Kidney epithelial cell (primary cell): ENCODE data around the gene WAS. TPM values are rescaled to one million over a fixed set of nuclear protein-coding genes. Genes with fewer than 3 reads are reported as not detected.
"Not testable (repeated sequence)": the region's sequence is repeated elsewhere in the genome, so short reads cannot be mapped to it uniquely, and the experiment has no call there.

Experiments used
- DNase-seq: peaks from one replicate; pipeline ENCODE4 v3.0.0-alpha.2; 2010; ENCODE audit warnings: low read depth
- H3K27me3 ChIP-seq: 2 replicates; pipeline ENCODE4 v1.6.0; 2011; ENCODE audit warnings: low read length; ENCODE audit not compliant: control insufficient read depth, insufficient read depth
- H3K36me3 ChIP-seq: 2 replicates; pipeline ENCODE4 v1.5.1; 2011; ENCODE audit warnings: low read length; ENCODE audit not compliant: control insufficient read depth, insufficient read depth
- H3K4me3 ChIP-seq: 2 replicates; pipeline ENCODE4 v1.5.1; 2011; ENCODE audit warnings: low read depth, mild to moderate bottlenecking, control low read depth, low read length
- total RNA-seq: library from RNA; depleted of rRNA; stranded (reverse); fragments of >200 nt; gene quantifications from 2 replicates; pipeline ENCODE4 v1.2.3, GENCODE V29; 2015
- TF ChIP-seq, protein P1 (sequence below): IDR thresholded peaks from 2 replicates; pipeline ENCODE4 v1.5.1; 2011; ENCODE audit warnings: mild to moderate bottlenecking, moderate library complexity, low read length, control low read depth, inconsistent platforms; ENCODE audit not compliant: insufficient read depth, poor library complexity, severe bottlenecking

WAS gene
- total RNA-seq, 1 donor from 2014 or later = 2.2 TPM

DNA sequence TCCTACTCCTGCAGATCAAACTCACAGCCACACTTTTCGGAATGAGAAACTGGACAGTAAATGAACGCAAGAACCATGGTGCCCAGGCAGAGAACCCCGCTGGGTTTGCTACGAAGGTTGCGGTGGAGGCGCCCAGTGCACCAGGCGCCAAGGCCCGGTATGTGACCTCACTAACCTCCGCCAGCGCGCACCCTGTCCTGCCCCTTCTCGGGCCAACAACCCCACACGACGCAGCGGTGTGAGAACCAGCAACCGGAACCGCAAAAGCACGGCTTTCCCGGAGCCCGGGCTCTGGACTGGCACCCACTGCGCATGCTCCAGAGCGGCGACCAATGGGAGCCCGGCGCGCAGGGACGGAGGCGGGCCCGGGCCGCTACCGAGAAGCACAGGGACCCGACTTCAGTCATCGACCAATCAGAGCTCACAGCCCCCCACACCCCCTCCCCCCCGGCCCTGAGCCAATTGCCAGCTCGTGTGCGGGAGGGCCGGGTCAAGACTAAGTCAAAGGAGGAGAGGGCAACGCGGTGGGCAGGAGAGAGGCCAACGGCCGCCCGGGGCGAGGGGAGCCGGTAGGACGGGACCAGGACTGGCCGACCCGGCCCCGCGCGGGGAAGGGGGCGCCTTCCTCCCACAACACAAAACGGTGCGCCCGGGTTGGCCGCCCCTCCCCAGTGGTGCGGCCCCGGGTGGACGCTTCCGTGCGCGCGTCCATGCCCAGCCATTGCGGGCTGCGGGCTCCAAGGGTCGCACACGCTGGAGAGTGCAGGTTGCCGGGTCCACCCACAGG is 7.3 kb upstream of the WAS start:
- Histone ChIP-seq H3K4me3 (peak overlapping the region; percentile 69), H3K36me3 (no peaks in the 10 kb centered on the region), H3K27me3 (no peaks in the 10 kb centered on the region)
- DNase-seq = peak; percentile 42
- TF ChIP-seq, protein P1, sequence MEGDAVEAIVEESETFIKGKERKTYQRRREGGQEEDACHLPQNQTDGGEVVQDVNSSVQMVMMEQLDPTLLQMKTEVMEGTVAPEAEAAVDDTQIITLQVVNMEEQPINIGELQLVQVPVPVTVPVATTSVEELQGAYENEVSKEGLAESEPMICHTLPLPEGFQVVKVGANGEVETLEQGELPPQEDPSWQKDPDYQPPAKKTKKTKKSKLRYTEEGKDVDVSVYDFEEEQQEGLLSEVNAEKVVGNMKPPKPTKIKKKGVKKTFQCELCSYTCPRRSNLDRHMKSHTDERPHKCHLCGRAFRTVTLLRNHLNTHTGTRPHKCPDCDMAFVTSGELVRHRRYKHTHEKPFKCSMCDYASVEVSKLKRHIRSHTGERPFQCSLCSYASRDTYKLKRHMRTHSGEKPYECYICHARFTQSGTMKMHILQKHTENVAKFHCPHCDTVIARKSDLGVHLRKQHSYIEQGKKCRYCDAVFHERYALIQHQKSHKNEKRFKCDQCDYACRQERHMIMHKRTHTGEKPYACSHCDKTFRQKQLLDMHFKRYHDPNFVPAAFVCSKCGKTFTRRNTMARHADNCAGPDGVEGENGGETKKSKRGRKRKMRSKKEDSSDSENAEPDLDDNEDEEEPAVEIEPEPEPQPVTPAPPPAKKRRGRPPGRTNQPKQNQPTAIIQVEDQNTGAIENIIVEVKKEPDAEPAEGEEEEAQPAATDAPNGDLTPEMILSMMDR = no peak

DNA sequence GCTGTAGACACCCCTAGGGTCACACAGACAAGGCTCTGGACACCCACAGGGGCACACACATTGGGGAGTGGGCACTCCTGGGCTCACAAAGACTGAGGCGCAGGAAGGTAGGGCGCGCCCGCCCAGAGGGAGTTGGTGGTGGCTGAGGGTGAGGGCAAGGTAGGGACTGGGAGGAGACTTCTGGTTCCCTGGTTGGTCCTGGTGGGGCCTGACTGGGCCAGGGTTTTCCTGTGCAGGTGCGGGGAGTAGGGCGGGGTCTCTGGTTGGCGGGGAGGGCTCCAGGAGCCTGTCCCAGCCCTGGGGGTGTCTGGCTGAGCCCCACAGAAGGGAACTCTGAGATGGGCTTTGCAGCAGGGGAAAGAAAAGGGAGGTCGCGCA is 6.7 kb upstream of the WAS start:
- peak overlapping the region; percentile 69 for H3K4me3 ChIP-seq
- no peaks in the 10 kb centered on the region for H3K36me3 ChIP-seq
- no peaks in the 10 kb centered on the region for H3K27me3 ChIP-seq
- TF ChIP-seq, protein P1 = no peak
- DNase-seq = no peak

DNA sequence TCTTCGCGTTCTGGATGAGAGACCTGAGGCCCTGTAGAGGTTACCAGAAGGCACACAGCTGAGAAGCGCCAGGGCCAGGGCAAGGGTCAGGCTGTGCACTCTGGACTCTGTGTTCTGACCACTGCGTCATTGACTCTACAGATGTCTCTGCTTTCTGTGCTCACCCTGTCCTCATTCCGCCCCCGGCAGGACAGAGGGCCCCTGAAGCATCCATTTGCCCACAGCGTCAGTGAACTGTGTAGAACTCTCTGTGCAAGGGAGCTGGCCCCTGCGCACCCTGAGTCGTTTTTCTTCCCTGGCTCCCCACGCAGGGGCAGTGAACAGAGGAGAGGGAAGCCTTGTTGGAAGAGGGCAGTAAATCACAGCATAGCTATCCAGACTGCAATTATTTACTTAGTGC is 6.1 kb upstream of the WAS start:
- H3K36me3 ChIP-seq = no peaks in the 10 kb centered on the region
- peak overlapping the region; percentile 69 for H3K4me3 ChIP-seq
- no peak for DNase-seq
- TF ChIP-seq, protein P1 = no peak
- H3K27me3 ChIP-seq = no peaks in the 10 kb centered on the region

DNA sequence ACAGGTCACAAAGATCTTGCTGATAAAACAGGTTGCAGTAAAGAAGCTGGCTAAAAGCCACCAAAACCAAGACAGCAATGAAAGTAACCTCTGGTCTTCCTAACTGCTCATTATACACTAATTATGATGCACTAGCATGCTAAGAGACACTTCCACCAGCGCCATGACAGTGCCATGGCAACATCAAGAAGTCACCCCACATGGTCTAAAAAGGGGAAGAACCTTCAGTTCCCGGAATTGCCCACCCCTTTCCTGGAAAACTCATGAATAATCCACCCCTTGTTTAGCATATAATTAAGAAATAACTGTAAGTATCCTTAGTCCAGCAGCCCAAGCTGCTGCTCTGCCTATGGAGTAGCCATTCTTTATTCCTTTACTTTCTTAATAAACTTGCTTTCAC is 3.1 kb upstream of the WAS start:
- not testable (repeated sequence) for DNase-seq, H3K36me3 ChIP-seq, H3K27me3 ChIP-seq, H3K4me3 ChIP-seq

DNA sequence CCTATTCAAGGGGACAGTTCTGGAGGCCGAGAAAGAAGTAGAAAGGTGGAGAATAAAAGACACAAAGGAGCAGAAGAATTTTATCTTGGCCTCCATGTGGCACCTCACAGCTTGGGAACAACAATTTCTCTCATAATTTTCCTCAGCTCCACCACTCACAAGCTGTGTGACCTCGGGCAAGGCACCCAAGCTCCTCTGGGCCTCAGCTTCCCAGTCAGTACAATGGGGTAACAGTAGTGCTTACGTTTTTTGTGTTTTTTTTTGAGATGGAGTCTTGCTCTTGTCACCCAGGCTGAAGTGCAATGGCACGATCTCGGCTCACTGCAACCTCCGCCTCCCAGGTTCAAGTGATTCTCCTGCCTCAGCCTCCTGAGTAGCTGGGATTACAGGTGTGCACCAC is 2.7 kb upstream of the WAS start:
- H3K36me3 ChIP-seq, H3K27me3 ChIP-seq, DNase-seq, H3K4me3 ChIP-seq: not testable (repeated sequence)

DNA sequence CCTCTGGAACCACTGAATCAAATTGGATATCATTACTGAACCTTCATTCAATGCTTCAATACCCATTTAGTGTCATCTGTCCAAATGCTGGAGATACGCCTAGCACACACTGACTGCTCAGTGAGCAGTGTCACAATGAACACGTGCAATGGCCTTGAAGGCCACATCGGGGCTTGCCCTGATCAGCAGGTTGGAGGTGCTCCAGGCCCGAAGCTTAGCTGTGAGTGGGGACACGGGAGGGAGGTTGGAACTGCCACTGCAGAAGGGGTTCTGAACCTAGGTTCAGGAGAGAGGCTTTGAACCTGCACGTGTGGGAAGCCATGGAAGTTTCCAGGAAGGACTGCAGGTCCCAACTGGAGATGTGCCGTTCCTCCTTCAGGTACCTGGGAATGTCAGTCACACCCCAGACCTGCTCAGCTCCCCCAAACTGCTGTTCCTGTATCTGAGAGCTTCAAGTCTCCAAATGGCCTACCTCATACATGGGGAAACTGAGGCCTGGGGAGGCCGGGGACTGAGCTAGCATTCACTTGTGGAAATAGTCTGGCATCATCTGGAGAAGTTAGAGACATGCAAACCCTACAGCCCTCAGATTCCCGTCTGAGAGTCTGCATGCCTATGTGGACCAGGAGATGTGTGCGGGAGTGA is 1.9 kb upstream of the WAS start:
- H3K4me3 ChIP-seq = no peak overlapping the region
- TF ChIP-seq, protein P1 = no peak

DNA sequence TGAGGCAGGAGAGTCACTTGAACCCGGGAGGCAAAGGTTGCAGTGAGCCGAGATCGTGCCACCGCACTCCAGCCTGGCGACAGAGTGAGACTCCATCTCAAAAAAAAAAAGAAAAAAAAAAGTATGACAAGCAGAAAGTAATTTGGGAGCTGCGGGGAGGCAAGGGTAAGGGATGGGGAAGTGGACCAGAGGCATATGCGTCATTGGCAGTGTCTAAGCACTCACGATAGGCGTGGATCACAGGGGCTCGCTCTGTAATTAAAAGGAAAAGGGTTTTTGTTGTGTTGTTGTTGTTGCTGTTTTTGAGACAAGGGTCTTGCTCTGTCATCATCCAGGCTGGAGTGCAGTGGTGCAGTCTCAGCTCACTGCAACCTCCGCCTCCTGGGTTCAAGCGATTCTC is 804 bp upstream of the WAS start:
- not testable (repeated sequence) for H3K36me3 ChIP-seq, H3K4me3 ChIP-seq, DNase-seq, H3K27me3 ChIP-seq

More for the DNA sequence above, 1.9 kb upstream of the WAS start:
- Histone ChIP-seq H3K36me3 (no peaks in the 10 kb centered on the region), H3K27me3 (no peaks in the 10 kb centered on the region)
- DNase-seq = no peak
